Neutrophil (primary cell): ENCODE measurements around the gene SYCP2L.

Experiments used
- H3K27ac ChIP-seq: fragments of 200-600 bp; sonication (generic); 2 replicates; pipeline ENCODE4 v1.5.1; 2016; ENCODE audit warnings: mild to moderate bottlenecking, moderate library complexity
- H3K27me3 ChIP-seq: fragments of 200-600 bp; sonication (generic); 2 replicates; pipeline ENCODE4 v1.6.0; 2016; ENCODE audit warnings: mild to moderate bottlenecking
- H3K36me3 ChIP-seq: fragments of 200-600 bp; sonication (generic); 2 replicates; pipeline ENCODE4 v1.5.1; 2017
- H3K4me1 ChIP-seq, 2 experiments: fragments of 200-600 bp in 1 of 2; sonication (generic) in 1 of 2; 1 replicate in 1 of 2; 2 replicates in 1 of 2; pipeline versions ENCODE4 v1.5.1 to v1.6.1; 2013 to 2016; ENCODE audit warnings: low read depth in 1 of 2, low read length in 1 of 2, mild to moderate bottlenecking in 1 of 2, moderate library complexity in 1 of 2; ENCODE audit not compliant: control insufficient read depth in 1 of 2, insufficient read depth in 1 of 2
- H3K4me3 ChIP-seq, 2 experiments: fragments of 200-600 bp in 1 of 2; sonication (generic) in 1 of 2; 1 replicate in 1 of 2; 2 replicates in 1 of 2; pipeline ENCODE4 v1.5.1; 2013 to 2016; ENCODE audit warnings: low read depth in 1 of 2, low read length in 1 of 2, mild to moderate bottlenecking in 1 of 2, moderate library complexity in 1 of 2
- H3K9me3 ChIP-seq: fragments of 200-600 bp; sonication (generic); 2 replicates; pipeline ENCODE4 v1.5.1; 2016
- CTCF ChIP-seq: fragments of 200-600 bp; sonication (generic); IDR thresholded peaks from 2 replicates; pipeline ENCODE4 v1.5.1; 2016; ENCODE audit warnings: antibody characterized with exemption

SYCP2L gene

GRCh38 chr6:11017090-11017489 is 130.2 kb downstream of the SYCP2L start:
- peaks cover 65% of the 10 kb centered on the region for H3K27me3 ChIP-seq
- no peak overlapping the region for H3K4me3 ChIP-seq
- no peaks in the 10 kb centered on the region for H3K4me1 ChIP-seq
- TF ChIP-seq CTCF: no peak
- H3K9me3 ChIP-seq: no peaks in the 10 kb centered on the region
- no peaks in the 10 kb centered on the region for H3K36me3 ChIP-seq
- no peak overlapping the region for H3K27ac ChIP-seq

GRCh38 chr6:11018225-11018624 is 131.4 kb downstream of the SYCP2L start:
- Histone ChIP-seq H3K4me3 (no peak overlapping the region), H3K4me1 (no peaks in the 10 kb centered on the region), H3K27me3 (peaks cover 63% of the 10 kb centered on the region), H3K36me3 (no peaks in the 10 kb centered on the region), H3K9me3 (no peaks in the 10 kb centered on the region), H3K27ac (no peak overlapping the region)
- TF ChIP-seq CTCF: no peak

GRCh38 chr6:11021003-11021402 is 134.2 kb downstream of the SYCP2L start:
- no peaks in the 10 kb centered on the region for H3K9me3 ChIP-seq
- no peaks in the 10 kb centered on the region for H3K36me3 ChIP-seq
- H3K27me3 ChIP-seq: peaks cover 70% of the 10 kb centered on the region
- no peak for TF ChIP-seq CTCF
- H3K27ac ChIP-seq: no peak overlapping the region
- no peaks in the 10 kb centered on the region for H3K4me1 ChIP-seq
- no peak overlapping the region for H3K4me3 ChIP-seq

GRCh38 chr6:11021714-11022113 is 134.9 kb downstream of the SYCP2L start:
- H3K4me1 ChIP-seq: no peaks in the 10 kb centered on the region
- H3K27me3 ChIP-seq: peaks cover 70% of the 10 kb centered on the region
- H3K4me3 ChIP-seq: no peak overlapping the region
- no peak overlapping the region for H3K27ac ChIP-seq
- no peaks in the 10 kb centered on the region for H3K9me3 ChIP-seq
- no peaks in the 10 kb centered on the region for H3K36me3 ChIP-seq
- TF ChIP-seq CTCF: no peak

- no peak for TF ChIP-seq CTCF
- no peaks in the 10 kb centered on the region for H3K9me3 ChIP-seq
- no peaks in the 10 kb centered on the region for H3K4me1 ChIP-seq
- H3K27me3 ChIP-seq: peaks cover 74% of the 10 kb centered on the region
- H3K4me3 ChIP-seq: no peak overlapping the region
- H3K36me3 ChIP-seq: no peaks in the 10 kb centered on the region
- no peak overlapping the region for H3K27ac ChIP-seq
Measured at GRCh38 chr6:11023032-11023431, 136.2 kb downstream of the SYCP2L start.
